H9 (cell line): ENCODE results near the gene PLXNA2. TPM values are rescaled to one million over a fixed set of nuclear protein-coding genes. Genes with fewer than 3 reads are reported as not detected.

Source experiments
- DNase-seq: peaks from one replicate; pipeline ENCODE4 v3.0.0-alpha.2; 2017
- H2AFZ ChIP-seq: one replicate; pipeline ENCODE4 v1.6.1; 2013; ENCODE audit warnings: mild to moderate bottlenecking, low read length, control low read depth, moderate library complexity
- H2AK5ac ChIP-seq: 2 replicates; pipeline ENCODE4 v1.6.1; 2013; ENCODE audit warnings: low read length, control low read depth, mixed read lengths; ENCODE audit not compliant: insufficient read length
- H2BK120ac ChIP-seq: one replicate; pipeline ENCODE4 v1.6.1; 2013; ENCODE audit warnings: low read depth, mild to moderate bottlenecking, low read length, control low read depth, inconsistent platforms; ENCODE audit not compliant: poor library complexity, severe bottlenecking
- H2BK12ac ChIP-seq: 2 replicates; pipeline ENCODE4 v1.6.1; 2013; ENCODE audit warnings: low read length, control low read depth, mixed read lengths, low read depth; ENCODE audit not compliant: insufficient read length
- H2BK15ac ChIP-seq: 2 replicates; pipeline ENCODE4 v1.6.1; 2013; ENCODE audit warnings: low read depth, low read length, control low read depth
- H2BK20ac ChIP-seq: one replicate; pipeline ENCODE4 v1.6.1; 2013; ENCODE audit warnings: low read depth, mild to moderate bottlenecking, low read length, control low read depth, inconsistent platforms; ENCODE audit not compliant: poor library complexity, severe bottlenecking
- H2BK5ac ChIP-seq: 2 replicates; pipeline ENCODE4 v1.6.1; 2013; ENCODE audit warnings: low read length, control low read depth, mixed read lengths; ENCODE audit not compliant: insufficient read length
- H3K14ac ChIP-seq: 2 replicates; pipeline ENCODE4 v1.6.1; 2013; ENCODE audit warnings: low read length, control low read depth; ENCODE audit not compliant: insufficient read depth
- H3K18ac ChIP-seq: 2 replicates; pipeline ENCODE4 v1.6.1; 2013; ENCODE audit warnings: low read depth, mild to moderate bottlenecking, mixed read lengths, low read length, control low read depth; ENCODE audit not compliant: insufficient read length
- H3K23ac ChIP-seq: 2 replicates; pipeline ENCODE4 v1.6.1; 2013; ENCODE audit warnings: low read length, control low read depth, mixed read lengths, low read depth; ENCODE audit not compliant: insufficient read length
- H3K23me2 ChIP-seq: 2 replicates; pipeline ENCODE4 v1.6.1; 2013; ENCODE audit warnings: low read depth, mild to moderate bottlenecking, mixed read lengths, low read length, control low read depth; ENCODE audit not compliant: insufficient read length, poor library complexity, severe bottlenecking
- H3K27ac ChIP-seq: 2 replicates; pipeline ENCODE4 v1.5.1; 2013; ENCODE audit warnings: low read length, control low read depth, mixed read lengths, low read depth; ENCODE audit not compliant: insufficient read length
- H3K27me3 ChIP-seq: 2 replicates; pipeline ENCODE4 v1.6.1; 2013; ENCODE audit warnings: low read length, control low read depth, inconsistent platforms; ENCODE audit not compliant: insufficient read depth
- H3K4ac ChIP-seq: 2 replicates; pipeline ENCODE4 v1.6.1; 2013; ENCODE audit warnings: low read depth, mild to moderate bottlenecking, control low read depth, inconsistent platforms, low read length, moderate library complexity
- H3K4me1 ChIP-seq: 2 replicates; pipeline ENCODE4 v1.6.1; 2013; ENCODE audit warnings: low read length, control low read depth, inconsistent platforms; ENCODE audit not compliant: insufficient read depth
- H3K4me2 ChIP-seq: 2 replicates; pipeline ENCODE4 v1.6.1; 2013; ENCODE audit warnings: low read length, control low read depth, mixed read lengths; ENCODE audit not compliant: insufficient read length, insufficient read depth
- H3K56ac ChIP-seq: 2 replicates; pipeline ENCODE4 v1.6.1; 2013; ENCODE audit warnings: low read depth, mild to moderate bottlenecking, mixed read lengths, low read length, control low read depth; ENCODE audit not compliant: insufficient read length
- H3K79me1 ChIP-seq: 2 replicates; pipeline ENCODE4 v1.6.1; 2013; ENCODE audit warnings: low read depth, mild to moderate bottlenecking, moderate library complexity, low read length, control low read depth, inconsistent platforms; ENCODE audit not compliant: insufficient read depth, poor library complexity, severe bottlenecking
- H3K79me2 ChIP-seq: 2 replicates; pipeline ENCODE4 v1.6.1; 2013; ENCODE audit warnings: low read length, control low read depth, inconsistent platforms; ENCODE audit not compliant: insufficient read depth
- H3K9ac ChIP-seq: 2 replicates; pipeline ENCODE4 v1.6.1; 2013; ENCODE audit warnings: low read length, control low read depth, mixed read lengths; ENCODE audit not compliant: insufficient read length; ENCODE audit errors: extremely low read depth
- H3K9me3 ChIP-seq: one replicate; pipeline ENCODE4 v1.6.1; 2013; ENCODE audit warnings: low read depth, low read length, inconsistent platforms; ENCODE audit not compliant: control insufficient read depth
- H3T11ph ChIP-seq: one replicate; pipeline ENCODE4 v1.6.1; 2013; ENCODE audit warnings: mild to moderate bottlenecking, low read length, control low read depth, inconsistent platforms
- H4K20me1 ChIP-seq: one replicate; pipeline ENCODE4 v1.6.1; 2013; ENCODE audit not compliant: control insufficient read depth, insufficient read length, insufficient read depth
- H4K5ac ChIP-seq: 2 replicates; pipeline ENCODE4 v1.6.1; 2013; ENCODE audit warnings: low read depth, mild to moderate bottlenecking, mixed read lengths, low read length, control low read depth; ENCODE audit not compliant: insufficient read length
- H4K8ac ChIP-seq: replicated peaks from 2 replicates; pipeline ENCODE4 v1.6.1; 2013; ENCODE audit warnings: low read length, control low read depth, mixed read lengths, low read depth; ENCODE audit not compliant: insufficient read length
- H4K91ac ChIP-seq: 2 replicates; pipeline ENCODE4 v1.6.1; 2013; ENCODE audit warnings: low read depth, mild to moderate bottlenecking, moderate library complexity, mixed read lengths, low read length, control low read depth; ENCODE audit not compliant: insufficient read length
- H3K27ac Mint-ChIP-seq, 3 experiments: 2 replicates in 2 of 3; 3 replicates in 1 of 3; pipeline ENCODE4 v1.8.0; 2020 to 2021; ENCODE audit warnings: mixed read lengths in 3 of 3, mild to moderate bottlenecking in 1 of 3, moderate library complexity in 1 of 3
- H3K27me3 Mint-ChIP-seq: 2 replicates; pipeline ENCODE4 v1.8.0; 2021; ENCODE audit warnings: low read depth, mild to moderate bottlenecking, moderate library complexity, mixed read lengths
- H3K36me3 Mint-ChIP-seq, 3 experiments: 2 replicates in 2 of 3; 3 replicates in 1 of 3; pipeline ENCODE4 v1.8.0; 2020 to 2021; ENCODE audit warnings: low read depth in 3 of 3, mixed read lengths in 3 of 3; ENCODE audit not compliant: insufficient read depth in 1 of 3
- H3K4me1 Mint-ChIP-seq, 2 experiments: 2 replicates each; pipeline ENCODE4 v1.8.0; 2020; ENCODE audit warnings: mixed read lengths in 2 of 2
- H3K4me3 Mint-ChIP-seq, 2 experiments: 2 replicates in 1 of 2; 3 replicates in 1 of 2; pipeline ENCODE4 v1.8.0; 2020 to 2021; ENCODE audit warnings: mild to moderate bottlenecking in 2 of 2, mixed read lengths in 2 of 2, moderate library complexity in 1 of 2
- H3K9me3 Mint-ChIP-seq, 2 experiments: 2 replicates in 1 of 2; 3 replicates in 1 of 2; pipeline ENCODE4 v1.8.0; 2020; ENCODE audit warnings: mild to moderate bottlenecking in 2 of 2, mixed read lengths in 2 of 2, moderate library complexity in 1 of 2
- WGBS: extraction: QIAGEN DNeasy Blood & Tissue Kit; methylation state at CpG from one replicate; pipeline ENCODE4 v1.1.7; 2013; ENCODE audit warnings: missing lambda C conversion rate, low lambda C conversion rate, mixed read lengths; ENCODE audit not compliant: insufficient read length; ENCODE audit errors: extremely low coverage; 5-methylcytosine and 5-hydroxymethylcytosine counted together
- total RNA-seq: library from RNA; stranded (reverse); gene quantifications from 2 replicates; pipeline ENCODE4 v1.2.1, GENCODE V29; 2021
- TF ChIP-seq, protein P1 (sequence below): fragments of 200-600 bp; sonication (generic); conservative IDR thresholded peaks from 3 replicates; pipeline ENCODE4 v1.8.0; 2021; ENCODE audit warnings: antibody characterized with exemption, mild to moderate bottlenecking

The PLXNA2 gene
- total RNA-seq, 1 experiment from 2014 or later, result 0.57 TPM

DNA sequence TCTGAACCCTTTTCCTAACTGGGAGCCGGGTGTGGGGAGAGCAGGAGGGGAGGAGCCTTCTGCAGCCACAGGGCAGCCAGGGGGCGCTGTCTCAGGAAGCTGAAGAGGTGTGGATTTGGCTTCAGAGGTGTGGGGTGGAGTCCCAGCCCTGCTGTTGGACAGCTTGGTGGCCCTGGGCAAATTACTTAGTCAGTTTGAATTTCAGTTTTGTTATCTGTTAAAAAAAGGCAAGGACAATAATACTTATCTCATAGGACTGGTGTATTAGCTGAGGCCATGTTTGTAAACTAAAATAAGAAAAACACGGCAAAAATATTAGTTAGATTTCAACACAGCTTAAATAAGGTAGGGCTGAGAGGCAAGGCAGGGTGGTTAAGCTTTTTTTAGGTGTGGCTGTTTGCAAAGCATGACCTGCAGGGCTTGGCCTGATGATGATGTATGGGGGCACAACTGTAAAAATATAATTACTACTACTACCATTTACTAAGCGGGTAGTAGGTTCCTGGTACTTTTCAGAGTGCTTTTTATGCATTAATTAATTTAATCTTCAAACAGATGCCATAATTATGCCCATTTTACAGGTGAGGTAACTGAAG, 111.8 kb downstream of the PLXNA2 start:
- no peak overlapping the region for H4K8ac ChIP-seq
- H2BK15ac ChIP-seq, result no peak overlapping the region
- no peaks in the 10 kb centered on the region; the same call in 1 of the 2 replicates for H3K27me3 ChIP-seq
- H3K27me3 Mint-ChIP-seq, result peaks cover 33% of the 10 kb centered on the region
- peaks cover 2% of the 10 kb centered on the region for H4K20me1 ChIP-seq
- no peak overlapping the region for H2BK5ac ChIP-seq
- no peak overlapping the region for H3K9ac ChIP-seq
- H3K79me2 ChIP-seq, result no peaks in the 10 kb centered on the region
- no peaks in the 10 kb centered on the region for H3K9me3 ChIP-seq
- H3K18ac ChIP-seq, result no peak overlapping the region
- H2BK20ac ChIP-seq, result no peak overlapping the region
- H4K5ac ChIP-seq, result no peak overlapping the region
- peak; percentile 88 for DNase-seq
- H2BK12ac ChIP-seq, result no peak overlapping the region
- TF ChIP-seq, protein P1, sequence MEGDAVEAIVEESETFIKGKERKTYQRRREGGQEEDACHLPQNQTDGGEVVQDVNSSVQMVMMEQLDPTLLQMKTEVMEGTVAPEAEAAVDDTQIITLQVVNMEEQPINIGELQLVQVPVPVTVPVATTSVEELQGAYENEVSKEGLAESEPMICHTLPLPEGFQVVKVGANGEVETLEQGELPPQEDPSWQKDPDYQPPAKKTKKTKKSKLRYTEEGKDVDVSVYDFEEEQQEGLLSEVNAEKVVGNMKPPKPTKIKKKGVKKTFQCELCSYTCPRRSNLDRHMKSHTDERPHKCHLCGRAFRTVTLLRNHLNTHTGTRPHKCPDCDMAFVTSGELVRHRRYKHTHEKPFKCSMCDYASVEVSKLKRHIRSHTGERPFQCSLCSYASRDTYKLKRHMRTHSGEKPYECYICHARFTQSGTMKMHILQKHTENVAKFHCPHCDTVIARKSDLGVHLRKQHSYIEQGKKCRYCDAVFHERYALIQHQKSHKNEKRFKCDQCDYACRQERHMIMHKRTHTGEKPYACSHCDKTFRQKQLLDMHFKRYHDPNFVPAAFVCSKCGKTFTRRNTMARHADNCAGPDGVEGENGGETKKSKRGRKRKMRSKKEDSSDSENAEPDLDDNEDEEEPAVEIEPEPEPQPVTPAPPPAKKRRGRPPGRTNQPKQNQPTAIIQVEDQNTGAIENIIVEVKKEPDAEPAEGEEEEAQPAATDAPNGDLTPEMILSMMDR, result peak; percentile 96
- H3K4me3 Mint-ChIP-seq, result peak overlapping the region; percentile 48 to 69; a peak in 4 of 5 replicates
- H3T11ph ChIP-seq, result no peak overlapping the region
- H4K91ac ChIP-seq, result no peak overlapping the region
- H2AK5ac ChIP-seq, result no peak overlapping the region
- H3K4me1 Mint-ChIP-seq, result peaks cover 40 to 53% of the 10 kb centered on the region in 2 experiments
- no peaks in the 10 kb centered on the region; a peak in 1 of 7 replicates for H3K36me3 Mint-ChIP-seq
- H3K27ac Mint-ChIP-seq, result no peak overlapping the region
- H3K4me2 ChIP-seq, result peak overlapping the region; percentile 18
- H3K27ac ChIP-seq, result no peak overlapping the region
- no peak overlapping the region for H3K4ac ChIP-seq
- no peak overlapping the region for H2AFZ ChIP-seq
- no peaks in the 10 kb centered on the region for H3K23me2 ChIP-seq
- no peaks in the 10 kb centered on the region for H3K79me1 ChIP-seq
- no peaks in the 10 kb centered on the region for H3K9me3 Mint-ChIP-seq
- no peak overlapping the region for H3K23ac ChIP-seq
- no CpG with 5 or more reads among the region's 4 CpGs for WGBS
- no peak overlapping the region for H3K14ac ChIP-seq
- H3K4me1 ChIP-seq, result peaks cover 7% of the 10 kb centered on the region
- no peak overlapping the region for H2BK120ac ChIP-seq
- no peak overlapping the region for H3K56ac ChIP-seq
